Measurements from ENCODE around the gene ANTXRL.

DNA sequence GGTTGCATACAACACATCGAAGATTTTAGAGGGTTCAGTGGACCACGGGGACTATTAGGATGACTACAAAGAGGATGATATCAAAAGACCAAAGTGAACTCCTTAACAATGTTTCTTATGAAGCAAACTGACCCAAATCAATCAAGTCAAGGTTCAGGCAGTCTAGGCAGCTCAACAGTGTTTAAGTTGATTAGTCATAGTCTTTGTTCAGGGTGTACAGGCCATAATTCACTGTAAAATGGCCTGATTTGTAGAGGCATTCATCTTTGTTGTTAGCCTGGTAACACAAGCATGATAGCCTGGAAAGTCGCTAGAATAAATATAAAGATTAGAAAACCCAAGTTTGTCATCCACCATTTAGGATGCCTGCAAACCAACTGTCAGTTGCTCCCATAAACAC lies 32.6 kb downstream of the ANTXRL start:
- TF ChIP-seq GATA2 (IDR thresholded peaks at IDR 0.05; ENCODE audit: low read depth, low read length) = no peak
- TF ChIP-seq GATA3 (IDR thresholded peaks at IDR 0.05; ENCODE audit: low read depth, low read length) = no peak

Data from SH-SY5Y (cell line).